ENCODE results near the gene PADI1. TPM values are rescaled to one million over a fixed set of nuclear protein-coding genes. Genes with fewer than 3 reads are reported as not detected.

Gene PADI1
- total RNA-seq, 4 donors from 2014 or later = 2.1 TPM; not detected in 3

DNA sequence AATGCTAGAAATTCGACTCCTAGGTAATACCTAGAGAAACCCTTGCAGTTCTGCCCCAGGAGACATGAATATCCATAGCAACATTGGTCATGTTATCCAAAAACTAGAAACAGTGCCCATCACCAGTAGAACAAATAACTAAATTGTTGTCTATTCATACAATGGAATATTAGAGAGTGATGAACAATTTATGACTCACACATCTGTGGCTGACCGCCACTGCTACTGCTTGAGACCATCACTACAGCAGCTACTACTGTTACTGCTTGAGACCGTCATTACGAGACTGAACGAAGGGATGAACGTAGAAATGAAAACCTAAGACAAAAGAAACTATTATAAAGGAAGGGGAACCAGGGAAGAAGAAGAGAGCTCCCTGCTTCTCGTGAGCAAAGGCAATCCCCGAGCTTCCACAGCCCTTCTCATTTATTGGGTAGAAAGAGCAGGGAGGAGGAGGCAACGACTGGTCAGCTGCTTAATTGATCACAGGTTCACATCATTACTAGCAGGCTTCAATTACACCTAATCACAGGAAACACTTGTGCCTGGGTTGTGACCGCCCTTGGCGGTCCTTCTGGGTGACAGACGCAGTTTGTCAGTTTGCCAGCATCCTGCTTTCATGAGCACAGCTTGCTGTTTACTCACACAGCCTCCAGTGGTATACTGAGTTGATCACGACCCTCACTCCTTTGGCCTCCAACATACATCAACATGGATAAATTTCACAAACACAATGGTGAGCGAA, 88.9 kb downstream of the PADI1 start:
- H3K4me1 ChIP-seq = peaks cover 0 to 4% (median 0%) of the 10 kb centered on the region in 4 donors
- no peaks in the 10 kb centered on the region for H3K9me3 ChIP-seq
- intact Hi-C loops (cut with DNase I) = no loop called here
- TF ChIP-seq, protein P1, sequence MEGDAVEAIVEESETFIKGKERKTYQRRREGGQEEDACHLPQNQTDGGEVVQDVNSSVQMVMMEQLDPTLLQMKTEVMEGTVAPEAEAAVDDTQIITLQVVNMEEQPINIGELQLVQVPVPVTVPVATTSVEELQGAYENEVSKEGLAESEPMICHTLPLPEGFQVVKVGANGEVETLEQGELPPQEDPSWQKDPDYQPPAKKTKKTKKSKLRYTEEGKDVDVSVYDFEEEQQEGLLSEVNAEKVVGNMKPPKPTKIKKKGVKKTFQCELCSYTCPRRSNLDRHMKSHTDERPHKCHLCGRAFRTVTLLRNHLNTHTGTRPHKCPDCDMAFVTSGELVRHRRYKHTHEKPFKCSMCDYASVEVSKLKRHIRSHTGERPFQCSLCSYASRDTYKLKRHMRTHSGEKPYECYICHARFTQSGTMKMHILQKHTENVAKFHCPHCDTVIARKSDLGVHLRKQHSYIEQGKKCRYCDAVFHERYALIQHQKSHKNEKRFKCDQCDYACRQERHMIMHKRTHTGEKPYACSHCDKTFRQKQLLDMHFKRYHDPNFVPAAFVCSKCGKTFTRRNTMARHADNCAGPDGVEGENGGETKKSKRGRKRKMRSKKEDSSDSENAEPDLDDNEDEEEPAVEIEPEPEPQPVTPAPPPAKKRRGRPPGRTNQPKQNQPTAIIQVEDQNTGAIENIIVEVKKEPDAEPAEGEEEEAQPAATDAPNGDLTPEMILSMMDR (IDR thresholded peaks at IDR 0.05) = no peak
- TF ChIP-seq POLR2AphosphoS5 (IDR thresholded peaks at IDR 0.05) = no peak
- no peak for TF ChIP-seq POLR2A (IDR thresholded peaks at IDR 0.05; ENCODE audit: low read depth)
- TF ChIP-seq EP300 (IDR thresholded peaks at IDR 0.05) = no peak
- H3K36me3 ChIP-seq = no peaks in the 10 kb centered on the region
- H3K4me3 ChIP-seq = no peak overlapping the region
- no peak for DNase-seq (ENCODE audit: extremely low spot score)
- peaks cover 0 to 37% (median 0%) of the 10 kb centered on the region in 4 donors for H3K27me3 ChIP-seq
- 60% methylated on average over 14 of the region's 14 CpGs for WGBS
- H3K27ac ChIP-seq (replicated peaks in 1 of 4) = no peak overlapping the region

DNA sequence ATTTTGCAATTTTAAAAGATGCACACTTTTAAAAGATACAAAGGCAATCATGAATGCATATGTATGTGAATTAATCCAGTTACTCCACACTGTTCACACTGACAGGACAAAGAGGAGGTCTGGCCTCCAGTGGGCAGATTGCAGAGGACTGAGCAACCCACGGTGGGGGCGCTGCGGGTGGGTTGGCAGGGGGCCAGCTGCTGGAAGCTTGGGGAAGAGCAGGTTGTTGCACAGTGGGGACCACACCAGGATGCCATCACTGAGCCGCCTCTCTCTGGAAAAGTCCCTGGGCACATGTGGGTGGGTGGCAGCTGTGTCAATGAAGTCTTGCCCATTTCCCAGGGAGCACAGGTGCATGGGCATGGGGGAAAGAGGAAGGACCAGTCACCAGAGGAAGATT, 90.4 kb downstream of the PADI1 start:
- H3K27ac ChIP-seq (replicated peaks in 1 of 4) = no peak overlapping the region
- no peak for TF ChIP-seq POLR2AphosphoS5 (IDR thresholded peaks at IDR 0.05)
- TF ChIP-seq EP300 (IDR thresholded peaks at IDR 0.05) = no peak
- TF ChIP-seq POLR2A (IDR thresholded peaks at IDR 0.05; ENCODE audit: low read depth) = no peak
- TF ChIP-seq, protein P1 (IDR thresholded peaks at IDR 0.05) = no peak
- peaks cover 0 to 31% (median 0%) of the 10 kb centered on the region in 4 donors for H3K27me3 ChIP-seq
- intact Hi-C loops (cut with DNase I) = no loop called here
- no peaks in the 10 kb centered on the region for H3K36me3 ChIP-seq
- WGBS = 78% methylated on average over 4 of the region's 4 CpGs
- no peaks in the 10 kb centered on the region for H3K4me1 ChIP-seq
- no peak for DNase-seq (ENCODE audit: extremely low spot score)
- H3K9me3 ChIP-seq = no peaks in the 10 kb centered on the region
- H3K4me3 ChIP-seq = no peak overlapping the region

Small RNAs within 50 kb of the gene (small RNA-seq; reads per million reads assigned to genes)
- 0 reads per million in 3 donors for gene MIR3972

Other genes with a start within 250 kb of the PADI1 start
- 10 to 100 TPM in 2 of 4 donors, 1 to 10 TPM in 2; 5.4 to 21.7 (median 10.2) TPM for gene MFAP2, start 224.5 kb upstream of the PADI1 start, total RNA-seq
- 10 to 100 TPM; 16.1 to 30.8 (median 23.2) TPM for gene ATP13A2, start 193.2 kb upstream of the PADI1 start, total RNA-seq
- gene SDHB, start 151.1 kb upstream of the PADI1 start, total RNA-seq = 100 to 1,000 TPM in 3 of 4 donors, 10 to 100 TPM in 1; 95.4 to 129 (median 120) TPM
- gene PADI2, start 85.7 kb upstream of the PADI1 start, total RNA-seq = 1 to 10 TPM in 1 of 4 donors, under 1 TPM in 3; 0.39 to 2.0 (median 0.65) TPM
- not detected for gene PADI3, start 44.0 kb downstream of the PADI1 start, total RNA-seq
- 1 to 10 TPM in 1 of 4 donors, not detected in 3; 5.6 TPM for gene PADI4, start 103.1 kb downstream of the PADI1 start, total RNA-seq
- gene PADI6, start 167.1 kb downstream of the PADI1 start, total RNA-seq = not detected
- 10 to 100 TPM; 12.0 to 22.6 (median 20.5) TPM for gene RCC2, start 234.5 kb downstream of the PADI1 start, total RNA-seq